Mammary epithelial cell (primary cell): ENCODE data around the gene PDYN.

Experiments
- EZH2 ChIP-seq: IDR thresholded peaks from 2 replicates; pipeline ENCODE4 v1.6.1; 2012; ENCODE audit warnings: low read length, inconsistent platforms, borderline replicate concordance
- TF ChIP-seq, protein P1 (sequence below), 2 donors: IDR thresholded peaks in 1 of 2; conservative IDR thresholded peaks in 1 of 2; 2 replicates each; pipeline ENCODE4 v1.5.1; 2011 to 2012; ENCODE audit warnings: inconsistent platforms in 2 of 2, low read length in 2 of 2, mild to moderate bottlenecking in 2 of 2, control low read depth in 1 of 2, low read depth in 1 of 2; ENCODE audit not compliant: insufficient read depth in 1 of 2; ENCODE audit errors: extremely low read depth in 1 of 2

- no peak for TF ChIP-seq EZH2
- TF ChIP-seq, protein P1, sequence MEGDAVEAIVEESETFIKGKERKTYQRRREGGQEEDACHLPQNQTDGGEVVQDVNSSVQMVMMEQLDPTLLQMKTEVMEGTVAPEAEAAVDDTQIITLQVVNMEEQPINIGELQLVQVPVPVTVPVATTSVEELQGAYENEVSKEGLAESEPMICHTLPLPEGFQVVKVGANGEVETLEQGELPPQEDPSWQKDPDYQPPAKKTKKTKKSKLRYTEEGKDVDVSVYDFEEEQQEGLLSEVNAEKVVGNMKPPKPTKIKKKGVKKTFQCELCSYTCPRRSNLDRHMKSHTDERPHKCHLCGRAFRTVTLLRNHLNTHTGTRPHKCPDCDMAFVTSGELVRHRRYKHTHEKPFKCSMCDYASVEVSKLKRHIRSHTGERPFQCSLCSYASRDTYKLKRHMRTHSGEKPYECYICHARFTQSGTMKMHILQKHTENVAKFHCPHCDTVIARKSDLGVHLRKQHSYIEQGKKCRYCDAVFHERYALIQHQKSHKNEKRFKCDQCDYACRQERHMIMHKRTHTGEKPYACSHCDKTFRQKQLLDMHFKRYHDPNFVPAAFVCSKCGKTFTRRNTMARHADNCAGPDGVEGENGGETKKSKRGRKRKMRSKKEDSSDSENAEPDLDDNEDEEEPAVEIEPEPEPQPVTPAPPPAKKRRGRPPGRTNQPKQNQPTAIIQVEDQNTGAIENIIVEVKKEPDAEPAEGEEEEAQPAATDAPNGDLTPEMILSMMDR (conservative IDR thresholded peaks at IDR 0.05 in 1 of 2, IDR thresholded peaks at IDR 0.05 in 1 of 2; ENCODE audit: extremely low read depth in 1 of 2, insufficient read depth in 1 of 2, low read depth in 1 of 2, low read length in 2 of 2) = no peak
Observed at GRCh38 chr20:1968964-1969363, 24.9 kb downstream of the PDYN start.
